Transverse colon (tissue), 4 donors: ENCODE data around the gene KLHL36. TPM values are rescaled to one million over a fixed set of nuclear protein-coding genes. Genes with fewer than 3 reads are reported as not detected.
"Not testable (repeated sequence)": the region's sequence is repeated elsewhere in the genome, so short reads cannot be mapped to it uniquely, and the experiment has no call there.

ENCODE experiments used
- DNase-seq: peaks from one replicate; pipeline ENCODE4 v3.0.0-alpha.2; 2019
- H3K27ac ChIP-seq, 4 donors: fragments of 200-600 bp; sonication (generic); 2 replicates each; pipeline ENCODE4 v1.5.1; 2016 to 2018; ENCODE audit warnings: inconsistent platforms in 4 of 4
- H3K27me3 ChIP-seq: fragments of 200-600 bp; sonication (generic); 2 replicates; pipeline ENCODE4 v1.5.1; 2017; ENCODE audit warnings: inconsistent platforms
- H3K36me3 ChIP-seq, 4 donors: fragments of 200-600 bp; sonication (generic); 2 replicates each; pipeline ENCODE4 v1.5.1; 2017 to 2019; ENCODE audit warnings: inconsistent platforms in 4 of 4
- H3K4me1 ChIP-seq, 4 donors: fragments of 200-600 bp; sonication (generic); 2 replicates each; pipeline ENCODE4 v1.5.1; 2017 to 2020; ENCODE audit warnings: inconsistent platforms in 4 of 4
- H3K4me3 ChIP-seq, 4 donors: fragments of 200-600 bp; sonication (generic); 1 replicate in 1 of 4; 2 replicates in 3 of 4; pipeline versions ENCODE4 v1.5.1 to v1.6.1; 2017 to 2019; ENCODE audit warnings: inconsistent platforms in 4 of 4
- H3K9me3 ChIP-seq, 2 donors: fragments of 200-600 bp; sonication (generic); 2 replicates each; pipeline ENCODE4 v1.5.1; 2017 to 2019; ENCODE audit warnings: inconsistent platforms in 2 of 2
- CTCF ChIP-seq, 5 experiments: fragments of 200-600 bp in 3 of 5; fragments of 450-650 bp in 2 of 5; sonication (generic) in 3 of 5; IDR thresholded peaks; 1 replicate in 2 of 5; 2 replicates in 3 of 5; pipeline ENCODE4 v1.5.1; 2016 to 2017; ENCODE audit warnings: antibody characterized with exemption in 5 of 5, inconsistent platforms in 3 of 5, mild to moderate bottlenecking in 2 of 5, moderate library complexity in 1 of 5
- EP300 ChIP-seq: sonication (generic); formaldehyde crosslinking; IDR thresholded peaks from one replicate; pipeline ENCODE4 v1.6.1; 2017; ENCODE audit warnings: antibody characterized with exemption, low read depth
- POLR2A ChIP-seq: fragments of 450-650 bp; IDR thresholded peaks from one replicate; pipeline ENCODE4 v1.6.1; 2016; ENCODE audit warnings: antibody characterized with exemption, mild to moderate bottlenecking, moderate library complexity
- POLR2AphosphoS5 ChIP-seq, 3 donors: sonication (generic); formaldehyde crosslinking; IDR thresholded peaks; one replicate each; pipeline ENCODE4 v1.6.1; 2016; ENCODE audit warnings: antibody characterized with exemption in 3 of 3
- WGBS, 2 donors: methylation state at CpG; one replicate each; pipeline ENCODE4 v1.1.5; 2018; ENCODE audit warnings: low coverage in 1 of 2; 5-methylcytosine and 5-hydroxymethylcytosine counted together
- in situ Hi-C, 4 donors: fragments of 200-750 bp; cut with MboI; loops; one replicate each; pipeline versions ENCODE4 v1.15.0 to v1.15.1; 2017; ENCODE audit warnings: low sequenced_read_pairs in 3 of 4, low pct_ligation_motif_present in 1 of 4, low pct_unique_long_range_greater_than_20kb in 1 of 4
- intact Hi-C: fragments of 100-400 bp; cut with DNase I; formaldehyde crosslinking; loops from one replicate; pipeline ENCODE4 v1.15.1; 2023; ENCODE audit warnings: low total_unique reads
- total RNA-seq, 4 donors: library from RNA; depleted of rRNA; stranded (reverse); fragments of >200 nt; gene quantifications; one replicate each; pipeline ENCODE4 v1.1.0, GENCODE V29; 2016

The KLHL36 gene
- total RNA-seq, 4 donors from 2014 or later: 38.0 to 75.5 (median 66.7) TPM

- WGBS, 2 donors: 37 to 48% methylated on average over 4 to 12 of the region's 12 CpGs
- Histone ChIP-seq H3K36me3 (no peaks in the 10 kb centered on the region), H3K9me3 (no peaks in the 10 kb centered on the region), H3K27me3 (no peaks in the 10 kb centered on the region), H3K27ac (peak overlapping the region; percentile 48 to 89 (median 75)), H3K4me3 (peak overlapping the region in 1 of 4 donors; percentile 94), H3K4me1 (peaks cover 3 to 37% (median 27%) of the 10 kb centered on the region in 4 donors)
- intact Hi-C loops: no loop called here
- in situ Hi-C loops: no loop called here
- TF ChIP-seq POLR2AphosphoS5 (IDR thresholded peaks at IDR 0.05) (peak in 1 of 3 donors; percentile 46), POLR2A (no peak)
- no peak for DNase-seq
Observed at GRCh38 chr16:84618581-84619460, 29.5 kb upstream of the KLHL36 start.

- 82% methylated on average over 10 of the region's 10 CpGs; no CpG with 5 or more reads in 1 of the 2 donors for WGBS, 2 donors
- H3K4me3 ChIP-seq, H3K9me3 ChIP-seq, DNase-seq, H3K27ac ChIP-seq, H3K27me3 ChIP-seq, intact Hi-C loops, H3K36me3 ChIP-seq: not testable (repeated sequence)
- in situ Hi-C loops: loop anchor here (5.0 to 10.0 kb wide), 2 partner anchors 104 to 109 kb away; no protein-coding TSS in a partner anchor
- H3K4me1 ChIP-seq: peaks cover 3 to 25% (median 20%) of the 10 kb centered on the region in 4 donors
Observed at GRCh38 chr16:84620913-84621312, 27.4 kb upstream of the KLHL36 start.

GRCh38 chr16:84625556-84625955, 22.8 kb upstream of the KLHL36 start:
- Histone ChIP-seq H3K4me3 (no peak overlapping the region), H3K36me3 (no peaks in the 10 kb centered on the region), H3K9me3 (no peaks in the 10 kb centered on the region), H3K27me3 (no peaks in the 10 kb centered on the region), H3K4me1 (peaks cover 0 to 3% (median 0%) of the 10 kb centered on the region in 4 donors), H3K27ac (no peak overlapping the region)
- in situ Hi-C loops: loop anchor here in 2 of 4 donors (10.0 kb wide), 1 partner anchor 99 kb away; no protein-coding TSS in a partner anchor
- DNase-seq: no peak
- WGBS, 2 donors: 91 to 93% methylated on average over 6 of the region's 6 CpGs
- no peak for TF ChIP-seq EP300
- TF ChIP-seq CTCF (IDR thresholded peaks at IDR 0.05): no peak
- no peak for TF ChIP-seq POLR2A
- no peak for TF ChIP-seq POLR2AphosphoS5 (IDR thresholded peaks at IDR 0.05)
- intact Hi-C loops: no loop called here

GRCh38 chr16:84628226-84628731, 20.0 kb upstream of the KLHL36 start:
- no peak for TF ChIP-seq POLR2AphosphoS5 (IDR thresholded peaks at IDR 0.05)
- no peak for TF ChIP-seq CTCF (IDR thresholded peaks at IDR 0.05)
- no peak for TF ChIP-seq EP300
- TF ChIP-seq POLR2A: no peak
- H3K9me3 ChIP-seq: no peaks in the 10 kb centered on the region
- in situ Hi-C loops (loop anchor here in 2 of 4 donors (10.0 kb wide), 1 partner anchor 97 kb away; no protein-coding TSS in a partner anchor), intact Hi-C loops (no loop called here)
- 69 to 74% methylated on average over 6 to 7 of the region's 7 CpGs for WGBS, 2 donors
- no peak for DNase-seq
- no peak overlapping the region for H3K4me3 ChIP-seq
- no peaks in the 10 kb centered on the region for H3K27me3 ChIP-seq
- no peaks in the 10 kb centered on the region for H3K4me1 ChIP-seq
- no peak overlapping the region for H3K27ac ChIP-seq
- no peaks in the 10 kb centered on the region for H3K36me3 ChIP-seq

GRCh38 chr16:84629580-84629979, 18.7 kb upstream of the KLHL36 start:
- H3K27me3 ChIP-seq: no peaks in the 10 kb centered on the region
- 89% methylated on average over 10 of the region's 10 CpGs; no CpG with 5 or more reads in 1 of the 2 donors for WGBS, 2 donors

More at GRCh38 chr16:84629580-84629979, 18.7 kb upstream of the KLHL36 start:
- no peak overlapping the region for H3K27ac ChIP-seq
- DNase-seq: no peak
- no peak overlapping the region for H3K4me3 ChIP-seq
- H3K9me3 ChIP-seq: no peaks in the 10 kb centered on the region
- H3K36me3 ChIP-seq: no peaks in the 10 kb centered on the region
- no peak for TF ChIP-seq POLR2AphosphoS5 (IDR thresholded peaks at IDR 0.05)
- no peak for TF ChIP-seq EP300
- no peak for TF ChIP-seq CTCF (IDR thresholded peaks at IDR 0.05)
- TF ChIP-seq POLR2A: no peak
- H3K4me1 ChIP-seq: no peaks in the 10 kb centered on the region
- in situ Hi-C loops: loop anchor here in 2 of 4 donors (10.0 kb wide), 1 partner anchor 95 kb away; no protein-coding TSS in a partner anchor
- intact Hi-C loops: no loop called here
